MM.1S (cell line): ENCODE data around the gene PGA3.

Experiments used
- CTCF ChIP-seq: fragments of 300-600 bp; sonication (generic); IDR thresholded peaks from 2 replicates; pipeline ENCODE4 v1.5.1; 2016; ENCODE audit warnings: antibody characterized with exemption, low read length, mixed read lengths
- EZH2 ChIP-seq: fragments of 300-600 bp; sonication (generic); optimal IDR thresholded peaks from 2 replicates; pipeline ENCODE3; 2017; ENCODE audit warnings: low read depth, mild to moderate bottlenecking, antibody characterized with exemption, low read length, mixed read lengths
- EZH2phosphoT487 ChIP-seq: fragments of 300-600 bp; sonication (generic); IDR thresholded peaks from 2 replicates; pipeline ENCODE4 v1.6.1; 2018; ENCODE audit warnings: antibody characterized with exemption, low read length

- TF ChIP-seq CTCF (no peak), EZH2 (no peak), EZH2phosphoT487 (no peak)
Measured at GRCh38 chr11:61194169-61194671, 9.1 kb upstream of the PGA3 start.
